ENCODE measurements around the gene SMNDC1.

The SMNDC1 gene

DNA sequence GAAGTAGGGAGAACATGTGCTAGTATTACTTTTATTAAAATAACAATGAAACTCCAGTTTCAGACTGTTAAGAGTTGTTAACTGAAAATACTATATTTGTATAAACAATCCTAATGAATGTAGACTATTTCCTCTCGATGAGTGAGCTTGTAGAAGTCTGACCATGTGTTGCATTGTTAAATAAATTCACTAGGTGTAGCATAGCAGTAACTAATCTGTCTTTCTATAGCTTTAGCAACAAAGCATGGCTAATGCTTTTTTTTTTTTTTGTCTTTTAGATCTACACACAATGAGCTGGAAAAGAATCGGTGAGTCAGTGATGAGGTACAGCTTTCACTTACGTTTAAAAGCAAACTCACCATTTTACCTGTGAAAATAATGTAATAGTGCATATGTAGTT lies 60.2 kb downstream of the SMNDC1 start:
- no peak for DNase-seq

DNA sequence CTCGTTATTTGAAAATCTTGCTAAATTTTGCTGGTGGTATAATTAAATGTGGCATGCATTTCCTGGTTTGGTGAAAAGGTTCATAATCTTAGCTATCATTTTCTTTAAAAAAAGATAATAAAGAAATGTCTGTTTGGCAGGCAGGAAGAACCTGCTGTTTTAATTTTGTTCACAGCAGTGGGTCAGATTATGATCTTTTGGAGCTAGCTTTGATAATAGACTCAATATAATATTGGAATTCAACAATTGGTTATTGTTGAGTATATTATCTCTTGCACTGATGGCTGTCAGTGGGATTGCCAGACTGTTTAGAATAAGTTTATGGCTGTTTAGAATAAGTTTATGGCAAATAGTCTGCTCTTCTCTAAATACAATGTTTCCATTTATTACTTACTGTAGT lies 62.2 kb downstream of the SMNDC1 start:
- no peak for DNase-seq

DNA sequence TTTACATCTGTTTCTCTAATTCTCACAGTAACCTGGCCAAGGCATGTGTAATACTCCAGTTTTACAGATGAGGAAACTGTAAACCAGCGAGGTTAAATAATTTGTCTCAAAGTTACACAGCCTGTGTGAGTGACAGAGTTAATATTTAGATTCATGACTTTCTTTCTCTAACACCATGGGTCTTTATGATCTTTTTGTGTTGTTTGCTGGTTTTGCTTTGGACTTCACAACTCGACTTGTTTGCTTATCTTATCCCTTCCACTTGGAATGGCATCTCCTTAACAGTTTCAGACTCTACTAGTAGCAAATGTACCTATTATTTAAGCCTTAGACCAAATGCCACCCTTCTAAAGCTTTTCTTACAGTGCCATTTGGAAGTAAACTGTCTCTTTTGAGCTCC lies 62.9 kb downstream of the SMNDC1 start:
- DNase-seq, result no peak

DNA sequence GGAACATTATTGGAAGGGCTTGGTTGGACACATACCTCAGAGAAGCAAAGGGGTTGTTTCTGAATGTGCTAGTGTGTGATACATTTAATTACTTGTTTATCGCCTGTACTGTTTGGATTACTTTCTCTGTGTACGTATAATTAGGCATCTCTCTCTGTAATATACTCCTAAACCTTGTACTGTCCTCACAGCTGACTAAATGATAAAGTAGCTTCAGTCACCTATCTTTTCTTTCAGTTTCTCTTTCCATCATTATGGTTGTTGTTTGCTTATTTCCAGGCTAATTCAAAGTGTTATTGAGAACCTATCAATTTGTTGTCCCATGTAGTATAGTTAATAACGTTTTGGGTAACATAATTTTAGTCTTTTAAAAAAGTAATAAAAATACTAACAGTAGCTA lies 63.3 kb downstream of the SMNDC1 start:
- DNase-seq, result no peak

Measured in stimulated activated CD4-positive, alpha-beta T cell treated with anti-CD3 and anti-CD28 coated beads, Interleukin-15, amount 100 ng/mL, for 24 hours (primary cell).